Mesenchymal stem cell (in vitro differentiated cells and primary cell): ENCODE results near the gene ADGRV1.

Experiments used
- DNase-seq: peaks from one replicate; pipeline ENCODE4 v3.0.0-alpha.2; 2013
- H2AFZ ChIP-seq: one replicate; pipeline ENCODE4 v1.6.1; 2013; ENCODE audit warnings: low read depth, mild to moderate bottlenecking, control low read depth, inconsistent platforms, low read length, moderate library complexity
- H2AK5ac ChIP-seq: 2 replicates; pipeline ENCODE4 v1.6.1; 2013; ENCODE audit warnings: low read length, moderate library complexity, mild to moderate bottlenecking, inconsistent platforms; ENCODE audit not compliant: severe bottlenecking
- H2BK120ac ChIP-seq: one replicate; pipeline ENCODE4 v1.6.1; 2013; ENCODE audit warnings: low read depth, mild to moderate bottlenecking, inconsistent platforms, low read length, moderate library complexity
- H2BK12ac ChIP-seq, 2 experiments: one replicate each; pipeline ENCODE4 v1.6.1; 2013; ENCODE audit warnings: inconsistent platforms in 2 of 2, low read length in 2 of 2, mild to moderate bottlenecking in 2 of 2, moderate library complexity in 2 of 2, control low read depth in 1 of 2
- H2BK15ac ChIP-seq: one replicate; pipeline ENCODE4 v1.6.1; 2013; ENCODE audit warnings: mild to moderate bottlenecking, low read depth, inconsistent platforms; ENCODE audit not compliant: poor library complexity, severe bottlenecking
- H2BK5ac ChIP-seq: 2 replicates; pipeline ENCODE4 v1.6.1; 2013; ENCODE audit warnings: low read depth, mild to moderate bottlenecking, low read length, control low read depth, inconsistent platforms; ENCODE audit not compliant: poor library complexity, severe bottlenecking
- H3K14ac ChIP-seq, 2 experiments: one replicate each; pipeline ENCODE4 v1.6.1; 2013; ENCODE audit warnings: inconsistent platforms in 2 of 2, low read length in 2 of 2, control low read depth in 1 of 2, mild to moderate bottlenecking in 1 of 2, moderate library complexity in 1 of 2
- H3K18ac ChIP-seq, 2 experiments: one replicate each; pipeline ENCODE4 v1.6.1; 2013; ENCODE audit warnings: inconsistent platforms in 2 of 2, low read length in 2 of 2, control low read depth in 1 of 2, low read depth in 1 of 2, mild to moderate bottlenecking in 1 of 2
- H3K23ac ChIP-seq, 2 experiments: one replicate each; pipeline ENCODE4 v1.6.1; 2013; ENCODE audit warnings: inconsistent platforms in 2 of 2, low read length in 2 of 2, mild to moderate bottlenecking in 2 of 2, moderate library complexity in 2 of 2, control low read depth in 1 of 2
- H3K27ac ChIP-seq: 2 replicates; pipeline ENCODE4 v1.5.1; 2013; ENCODE audit warnings: mild to moderate bottlenecking, moderate library complexity, low read length, control low read depth, inconsistent platforms; ENCODE audit not compliant: poor library complexity, severe bottlenecking
- H3K27me3 ChIP-seq, 2 experiments: 2 replicates each; pipeline versions ENCODE4 v1.6.1 to v1.7.0; 2013; ENCODE audit warnings: low read length in 2 of 2, mild to moderate bottlenecking in 2 of 2, moderate library complexity in 2 of 2, control low read depth in 1 of 2, inconsistent platforms in 1 of 2; ENCODE audit not compliant: control insufficient read depth in 1 of 2, insufficient read depth in 1 of 2
- H3K36me3 ChIP-seq, 2 experiments: 2 replicates each; pipeline versions ENCODE4 v1.6.1 to v1.7.0; 2013; ENCODE audit warnings: low read length in 2 of 2, control low read depth in 1 of 2, inconsistent platforms in 1 of 2, low read depth in 1 of 2, mild to moderate bottlenecking in 1 of 2; ENCODE audit not compliant: insufficient read depth in 2 of 2, control insufficient read depth in 1 of 2
- H3K4ac ChIP-seq, 2 experiments: one replicate each; pipeline ENCODE4 v1.6.1; 2013; ENCODE audit warnings: inconsistent platforms in 2 of 2, low read length in 2 of 2, mild to moderate bottlenecking in 2 of 2, moderate library complexity in 2 of 2, control low read depth in 1 of 2, low read depth in 1 of 2
- H3K4me1 ChIP-seq: 2 replicates; pipeline ENCODE4 v1.6.1; 2013; ENCODE audit warnings: low read depth, low read length, control low read depth; ENCODE audit not compliant: control insufficient read depth, insufficient read depth
- H3K4me2 ChIP-seq: 2 replicates; pipeline ENCODE4 v1.6.1; 2013; ENCODE audit warnings: low read length, mild to moderate bottlenecking, inconsistent platforms; ENCODE audit not compliant: poor library complexity, severe bottlenecking
- H3K4me3 ChIP-seq, 2 experiments: 2 replicates each; pipeline versions ENCODE4 v1.5.1 to v1.7.0; 2013; ENCODE audit warnings: low read length in 2 of 2, mild to moderate bottlenecking in 2 of 2, control low read depth in 1 of 2, low read depth in 1 of 2; ENCODE audit not compliant: insufficient read depth in 1 of 2
- H3K79me1 ChIP-seq: replicated peaks from 2 replicates; pipeline ENCODE4 v1.6.1; 2013; ENCODE audit warnings: mild to moderate bottlenecking, control low read depth, low read length, inconsistent platforms; ENCODE audit not compliant: poor library complexity, severe bottlenecking
- H3K9ac ChIP-seq: 2 replicates; pipeline ENCODE4 v1.7.0; 2013; ENCODE audit warnings: mild to moderate bottlenecking, low read length, moderate library complexity
- H3K9me3 ChIP-seq: 2 replicates; pipeline ENCODE4 v1.7.0; 2013; ENCODE audit warnings: mild to moderate bottlenecking, low read length; ENCODE audit not compliant: control insufficient read depth
- H4K8ac ChIP-seq: one replicate; pipeline ENCODE4 v1.6.1; 2013; ENCODE audit warnings: inconsistent platforms, mild to moderate bottlenecking, low read length, moderate library complexity
- H4K91ac ChIP-seq: one replicate; pipeline ENCODE4 v1.6.1; 2013; ENCODE audit warnings: mild to moderate bottlenecking, low read length, inconsistent platforms
- WGBS: methylation state at CpG from one replicate; pipeline ENCODE4 v1.1.7; 2013; ENCODE audit warnings: mixed read lengths; 5-methylcytosine and 5-hydroxymethylcytosine counted together

Gene ADGRV1

GRCh38 chr5:91194824-91195381 lies 636.3 kb downstream of the ADGRV1 start:
- no peak overlapping the region for H2BK12ac ChIP-seq
- no peak for DNase-seq
- H3K9me3 ChIP-seq: no peaks in the 10 kb centered on the region
- 96% methylated on average over 7 of the region's 8 CpGs for WGBS
- no peak overlapping the region for H3K14ac ChIP-seq
- no peak overlapping the region for H3K18ac ChIP-seq
- H3K4me1 ChIP-seq: peaks cover 1% of the 10 kb centered on the region
- H3K9ac ChIP-seq: no peak overlapping the region
- H3K36me3 ChIP-seq: no peaks in the 10 kb centered on the region
- no peak overlapping the region for H2BK15ac ChIP-seq
- no peak overlapping the region for H4K91ac ChIP-seq
- H3K27me3 ChIP-seq: no peaks in the 10 kb centered on the region
- no peak overlapping the region for H4K8ac ChIP-seq
- H2AK5ac ChIP-seq: no peak overlapping the region
- H2AFZ ChIP-seq: no peak overlapping the region
- no peak overlapping the region for H2BK120ac ChIP-seq
- no peak overlapping the region for H3K27ac ChIP-seq
- no peak overlapping the region for H3K4me2 ChIP-seq
- H3K4ac ChIP-seq: no peak overlapping the region
- no peak overlapping the region for H2BK5ac ChIP-seq
- no peaks in the 10 kb centered on the region for H3K79me1 ChIP-seq
- no peak overlapping the region for H3K4me3 ChIP-seq
- no peak overlapping the region for H3K23ac ChIP-seq

GRCh38 chr5:91200692-91201091 lies 642.1 kb downstream of the ADGRV1 start:
- Histone ChIP-seq H3K4me1 (no peaks in the 10 kb centered on the region), H2AFZ (no peak overlapping the region), H4K8ac (no peak overlapping the region), H3K4me2 (no peak overlapping the region), H3K36me3 (no peaks in the 10 kb centered on the region), H3K14ac (no peak overlapping the region), H2BK12ac (no peak overlapping the region), H3K9me3 (no peaks in the 10 kb centered on the region), H3K79me1 (no peaks in the 10 kb centered on the region), H3K9ac (no peak overlapping the region), H3K27ac (no peak overlapping the region), H3K23ac (no peak overlapping the region), H2BK120ac (no peak overlapping the region), H3K27me3 (no peaks in the 10 kb centered on the region), H3K4ac (no peak overlapping the region), H2AK5ac (no peak overlapping the region), H3K18ac (no peak overlapping the region), H4K91ac (no peak overlapping the region), H2BK5ac (no peak overlapping the region), H3K4me3 (no peak overlapping the region), H2BK15ac (no peak overlapping the region)
- WGBS: 75% methylated on average over 1 of the region's 2 CpGs
- no peak for DNase-seq

DNA sequence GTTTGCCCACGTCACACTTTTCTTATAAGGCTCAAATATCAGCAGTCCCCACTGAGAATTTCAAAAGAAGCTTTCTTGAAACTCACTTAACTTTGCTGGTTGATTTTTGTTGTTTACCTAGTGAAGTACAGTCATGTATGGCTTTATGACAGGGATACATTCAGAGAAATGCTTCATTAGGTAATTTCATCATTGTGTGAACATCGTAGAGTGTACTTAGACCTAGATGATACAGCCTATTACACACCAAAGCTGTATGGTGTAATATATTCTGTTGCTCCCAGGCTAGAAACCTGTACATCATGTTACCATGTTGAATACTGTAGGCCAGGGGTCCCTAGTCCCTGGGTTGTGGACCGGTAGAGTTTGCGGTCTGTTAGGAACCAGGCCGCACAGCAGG lies 647.5 kb downstream of the ADGRV1 start:
- Histone ChIP-seq H2BK12ac (no peak overlapping the region), H3K27me3 (no peaks in the 10 kb centered on the region), H2BK15ac (no peak overlapping the region), H3K23ac (no peak overlapping the region), H3K14ac (no peak overlapping the region), H4K8ac (no peak overlapping the region), H3K18ac (no peak overlapping the region), H2BK120ac (no peak overlapping the region), H3K79me1 (no peaks in the 10 kb centered on the region), H3K36me3 (no peaks in the 10 kb centered on the region), H3K9ac (no peak overlapping the region), H2AFZ (no peak overlapping the region), H2AK5ac (no peak overlapping the region), H3K27ac (no peak overlapping the region), H3K9me3 (no peaks in the 10 kb centered on the region), H3K4ac (no peak overlapping the region), H3K4me3 (no peak overlapping the region), H2BK5ac (no peak overlapping the region), H3K4me1 (no peaks in the 10 kb centered on the region), H3K4me2 (no peak overlapping the region), H4K91ac (no peak overlapping the region)
- DNase-seq: no peak
- 95% methylated on average over 4 of the region's 5 CpGs for WGBS

DNA sequence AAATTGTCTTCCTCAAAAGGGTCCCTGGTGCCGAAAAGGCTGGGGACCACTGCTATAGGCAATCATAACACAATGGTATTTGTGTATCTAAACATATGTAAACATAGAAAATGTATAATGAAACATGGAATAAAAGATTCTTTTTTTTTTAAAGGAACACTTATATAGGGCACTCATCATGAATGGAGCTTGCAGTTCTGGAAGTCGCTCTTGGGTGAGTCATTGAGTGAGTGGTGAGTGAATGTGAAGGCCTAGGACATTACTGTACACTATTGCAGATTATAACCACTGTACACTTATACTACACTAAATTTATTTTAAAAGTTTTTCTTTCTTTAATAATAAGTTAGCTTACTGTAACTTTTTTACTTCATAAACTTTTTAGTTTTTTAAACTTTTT lies 648.1 kb downstream of the ADGRV1 start:
- no peak overlapping the region for H3K27ac ChIP-seq
- no peaks in the 10 kb centered on the region for H3K4me1 ChIP-seq
- DNase-seq: peak; percentile 63
- no peaks in the 10 kb centered on the region for H3K27me3 ChIP-seq
- no peak overlapping the region for H3K23ac ChIP-seq
- no peak overlapping the region for H2BK12ac ChIP-seq
- H3K4ac ChIP-seq: no peak overlapping the region
- H4K91ac ChIP-seq: no peak overlapping the region
- H2BK120ac ChIP-seq: no peak overlapping the region
- H3K36me3 ChIP-seq: no peaks in the 10 kb centered on the region
- no CpG with 5 or more reads among the region's 2 CpGs for WGBS
- no peaks in the 10 kb centered on the region for H3K79me1 ChIP-seq
- no peak overlapping the region for H2AFZ ChIP-seq
- H3K4me3 ChIP-seq: no peak overlapping the region
- H3K9ac ChIP-seq: no peak overlapping the region
- no peak overlapping the region for H4K8ac ChIP-seq
- H3K18ac ChIP-seq: no peak overlapping the region
- H3K4me2 ChIP-seq: no peak overlapping the region
- no peak overlapping the region for H3K14ac ChIP-seq
- H3K9me3 ChIP-seq: no peaks in the 10 kb centered on the region
- H2AK5ac ChIP-seq: no peak overlapping the region
- H2BK5ac ChIP-seq: no peak overlapping the region
- H2BK15ac ChIP-seq: no peak overlapping the region
